Lung (tissue), 12 donors: ENCODE results near the gene SARDH. TPM values are rescaled to one million over a fixed set of nuclear protein-coding genes. Genes with fewer than 3 reads are reported as not detected.

Experiments
- ATAC-seq: fragments of 200-7000 bp; cut with Tn5 transposase; one replicate; pipeline ENCODE4 v1.9.1; 2020; ENCODE audit warnings: moderate number of reproducible peaks; ENCODE audit not compliant: insufficient read depth, low FRiP score
- DNase-seq, 3 donors: peaks; one replicate each; pipeline ENCODE4 v3.0.0-alpha.2; 2013 to 2017
- H3K27ac ChIP-seq, 2 donors: one replicate each; pipeline ENCODE4 v1.5.1; 2013; ENCODE audit warnings: mild to moderate bottlenecking in 2 of 2, moderate library complexity in 2 of 2, control low read depth in 1 of 2, inconsistent platforms in 1 of 2, low read depth in 1 of 2, low read length in 1 of 2
- H3K27me3 ChIP-seq, 3 donors: one replicate each; pipeline ENCODE4 v1.5.1; 2013; ENCODE audit warnings: low read length in 2 of 3; ENCODE audit not compliant: control insufficient read depth in 3 of 3, insufficient read depth in 3 of 3
- H3K36me3 ChIP-seq, 4 donors: one replicate each; pipeline ENCODE4 v1.5.1; 2013; ENCODE audit warnings: low read length in 4 of 4, mild to moderate bottlenecking in 1 of 4, moderate library complexity in 1 of 4; ENCODE audit not compliant: control insufficient read depth in 4 of 4, insufficient read depth in 4 of 4
- H3K4me1 ChIP-seq, 5 donors: one replicate each; pipeline ENCODE4 v1.5.1; 2013; ENCODE audit warnings: low read length in 5 of 5, mild to moderate bottlenecking in 2 of 5, moderate library complexity in 1 of 5; ENCODE audit not compliant: control insufficient read depth in 5 of 5, insufficient read depth in 5 of 5
- H3K4me3 ChIP-seq: one replicate; pipeline ENCODE4 v1.5.1; 2013; ENCODE audit warnings: mild to moderate bottlenecking, control low read depth, moderate library complexity
- H3K9ac ChIP-seq, 2 donors: one replicate each; pipeline ENCODE4 v1.5.1; 2013; ENCODE audit warnings: low read length in 2 of 2, control low read depth in 1 of 2; ENCODE audit not compliant: insufficient read depth in 1 of 2
- H3K9me3 ChIP-seq, 4 donors: one replicate each; pipeline ENCODE4 v1.5.1; 2013; ENCODE audit warnings: low read length in 3 of 4, mild to moderate bottlenecking in 1 of 4, moderate library complexity in 1 of 4; ENCODE audit not compliant: control insufficient read depth in 4 of 4, insufficient read depth in 3 of 4
- WGBS, 2 donors: extraction: QIAGEN DNeasy Blood & Tissue Kit; methylation state at CpG; one replicate each; pipeline ENCODE4 v1.1.7; 2013; 5-methylcytosine and 5-hydroxymethylcytosine counted together
- polyA plus RNA-seq, 2 donors: library from polyadenylated mRNA; stranded (reverse); fragments of 200-250 nt; gene quantifications; one replicate each; pipeline ENCODE4 v1.2.1, GENCODE V29; 2013
- total RNA-seq, 2 donors: library from RNA; depleted of rRNA in 1 of 2; stranded (reverse); fragments of >200 nt in 1 of 2; gene quantifications; one replicate each; pipeline ENCODE4 v1.2.1, GENCODE V29; 2014 to 2021
- TF ChIP-seq, protein P1 (sequence below): IDR thresholded peaks from 2 replicates; pipeline ENCODE4 v1.5.1; 2012; ENCODE audit warnings: mild to moderate bottlenecking; ENCODE audit errors: control extremely low read depth, extremely low read depth
- donor health status: control.
- donor health status: control.
- donor health status: Bipolar disorder and iron deficiency.
- donor health status: healthy.
- donor health status: DM: yes; HTN: yes; CAD: no.

SARDH gene
- total and polyA plus RNA-seq, 4 donors: 1.8 to 8.4 (median 4.7) TPM

GRCh38 chr9:133622555-133622954 is 115.6 kb downstream of the SARDH start:
- ATAC-seq (no peak), DNase-seq (no peak)
- no peak overlapping the region for H3K4me3 ChIP-seq
- H3K36me3 ChIP-seq: no peaks in the 10 kb centered on the region
- H3K9me3 ChIP-seq: peaks cover 0 to 9% (median 0%) of the 10 kb centered on the region in 4 donors
- no peak overlapping the region for H3K27ac ChIP-seq
- no peaks in the 10 kb centered on the region for H3K4me1 ChIP-seq
- H3K27me3 ChIP-seq: peaks cover 0 to 22% (median 2%) of the 10 kb centered on the region in 3 donors
- TF ChIP-seq, protein P1, sequence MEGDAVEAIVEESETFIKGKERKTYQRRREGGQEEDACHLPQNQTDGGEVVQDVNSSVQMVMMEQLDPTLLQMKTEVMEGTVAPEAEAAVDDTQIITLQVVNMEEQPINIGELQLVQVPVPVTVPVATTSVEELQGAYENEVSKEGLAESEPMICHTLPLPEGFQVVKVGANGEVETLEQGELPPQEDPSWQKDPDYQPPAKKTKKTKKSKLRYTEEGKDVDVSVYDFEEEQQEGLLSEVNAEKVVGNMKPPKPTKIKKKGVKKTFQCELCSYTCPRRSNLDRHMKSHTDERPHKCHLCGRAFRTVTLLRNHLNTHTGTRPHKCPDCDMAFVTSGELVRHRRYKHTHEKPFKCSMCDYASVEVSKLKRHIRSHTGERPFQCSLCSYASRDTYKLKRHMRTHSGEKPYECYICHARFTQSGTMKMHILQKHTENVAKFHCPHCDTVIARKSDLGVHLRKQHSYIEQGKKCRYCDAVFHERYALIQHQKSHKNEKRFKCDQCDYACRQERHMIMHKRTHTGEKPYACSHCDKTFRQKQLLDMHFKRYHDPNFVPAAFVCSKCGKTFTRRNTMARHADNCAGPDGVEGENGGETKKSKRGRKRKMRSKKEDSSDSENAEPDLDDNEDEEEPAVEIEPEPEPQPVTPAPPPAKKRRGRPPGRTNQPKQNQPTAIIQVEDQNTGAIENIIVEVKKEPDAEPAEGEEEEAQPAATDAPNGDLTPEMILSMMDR: no peak
- no peak overlapping the region for H3K9ac ChIP-seq
- WGBS, 2 donors: 74 to 75% methylated on average over 5 of the region's 5 CpGs

GRCh38 chr9:133621725-133622267 is 116.4 kb downstream of the SARDH start:
- peaks cover 0 to 7% (median 0%) of the 10 kb centered on the region in 4 donors for H3K9me3 ChIP-seq
- TF ChIP-seq, protein P1: no peak
- no peaks in the 10 kb centered on the region for H3K4me1 ChIP-seq
- DNase-seq (no peak), ATAC-seq (no peak)
- H3K27ac ChIP-seq: no peak overlapping the region
- H3K9ac ChIP-seq: no peak overlapping the region
- no peaks in the 10 kb centered on the region for H3K36me3 ChIP-seq
- WGBS, 2 donors: 74 to 84% methylated on average over 11 of the region's 11 CpGs
- H3K27me3 ChIP-seq: peaks cover 0 to 22% (median 2%) of the 10 kb centered on the region in 3 donors
- H3K4me3 ChIP-seq: no peak overlapping the region

- no peak overlapping the region for H3K27ac ChIP-seq
- peaks cover 0 to 34% (median 2%) of the 10 kb centered on the region in 3 donors for H3K27me3 ChIP-seq
- no peaks in the 10 kb centered on the region for H3K36me3 ChIP-seq
- no peaks in the 10 kb centered on the region for H3K9me3 ChIP-seq
- TF ChIP-seq, protein P1: no peak
- WGBS, 2 donors: 6 to 15% methylated on average over 8 of the region's 8 CpGs
- DNase-seq (peak in 1 of 3 donors; percentile 32), ATAC-seq (no peak)
- no peak overlapping the region for H3K4me3 ChIP-seq
- H3K9ac ChIP-seq: no peak overlapping the region
- peaks cover 0 to 4% (median 0%) of the 10 kb centered on the region in 5 donors for H3K4me1 ChIP-seq
Measured at GRCh38 chr9:133619791-133620190, 118.4 kb downstream of the SARDH start.

GRCh38 chr9:133618726-133619125 is 119.4 kb downstream of the SARDH start:
- peaks cover 0 to 4% (median 0%) of the 10 kb centered on the region in 5 donors for H3K4me1 ChIP-seq
- no peak overlapping the region for H3K4me3 ChIP-seq
- DNase-seq (no peak), ATAC-seq (no peak)
- TF ChIP-seq, protein P1: no peak
- 83 to 88% methylated on average over 10 of the region's 10 CpGs for WGBS, 2 donors
- H3K27me3 ChIP-seq: peaks cover 0 to 43% (median 2%) of the 10 kb centered on the region in 3 donors
- no peaks in the 10 kb centered on the region for H3K9me3 ChIP-seq
- H3K36me3 ChIP-seq: no peaks in the 10 kb centered on the region
- H3K27ac ChIP-seq: no peak overlapping the region
- no peak overlapping the region for H3K9ac ChIP-seq
